ENCODE measurements around the gene STK24.

Gene STK24

GRCh38 chr13:98530217-98530616 lies 46.7 kb downstream of the STK24 start:
- no peaks in the 10 kb centered on the region for H3K9me3 ChIP-seq (ENCODE audit: severe bottlenecking)
- H3K27me3 ChIP-seq (ENCODE audit: insufficient read depth, low read depth, severe bottlenecking), result no peaks in the 10 kb centered on the region
- H3K36me3 ChIP-seq, result peaks cover 5% of the 10 kb centered on the region
- H3K27ac ChIP-seq, result peak overlapping the region; percentile 0
- no peak overlapping the region for H3K4me3 ChIP-seq (ENCODE audit: low read depth, low read length)
- DNase-seq, result no peak
- no peak for TF ChIP-seq CTCF (IDR thresholded peaks at IDR 0.05; ENCODE audit: low read depth, low read length)

GRCh38 chr13:98529171-98529570 lies 47.7 kb downstream of the STK24 start:
- Histone ChIP-seq H3K9me3 (ENCODE audit: severe bottlenecking) (no peaks in the 10 kb centered on the region), H3K4me3 (ENCODE audit: low read depth, low read length) (peak overlapping the region; percentile 9; the same call in 1 of the 2 replicates), H3K27me3 (ENCODE audit: insufficient read depth, low read depth, severe bottlenecking) (no peaks in the 10 kb centered on the region), H3K27ac (peak overlapping the region; percentile 20), H3K36me3 (peaks cover 5% of the 10 kb centered on the region)
- DNase-seq, result peak; percentile 94
- TF ChIP-seq CTCF (IDR thresholded peaks at IDR 0.05; ENCODE audit: low read depth, low read length), result no peak

- Histone ChIP-seq H3K27ac (peak overlapping the region; percentile 20), H3K27me3 (ENCODE audit: insufficient read depth, low read depth, severe bottlenecking) (no peaks in the 10 kb centered on the region), H3K36me3 (peaks cover 5% of the 10 kb centered on the region), H3K4me3 (ENCODE audit: low read depth, low read length) (peak overlapping the region; percentile 9; the same call in 1 of the 2 replicates), H3K9me3 (ENCODE audit: severe bottlenecking) (no peaks in the 10 kb centered on the region)
- no peak for DNase-seq
- no peak for TF ChIP-seq CTCF (IDR thresholded peaks at IDR 0.05; ENCODE audit: low read depth, low read length)
These were observed 48.2 kb downstream of the STK24 start for GRCh38 chr13:98528663-98529064.

GRCh38 chr13:98527526-98527925 lies 49.4 kb downstream of the STK24 start:
- no peak for DNase-seq
- no peak overlapping the region for H3K4me3 ChIP-seq (ENCODE audit: low read depth, low read length)
- no peaks in the 10 kb centered on the region for H3K27me3 ChIP-seq (ENCODE audit: insufficient read depth, low read depth, severe bottlenecking)
- H3K36me3 ChIP-seq, result peaks cover 5% of the 10 kb centered on the region
- H3K27ac ChIP-seq, result no peak overlapping the region
- no peaks in the 10 kb centered on the region for H3K9me3 ChIP-seq (ENCODE audit: severe bottlenecking)
- TF ChIP-seq CTCF (IDR thresholded peaks at IDR 0.05; ENCODE audit: low read depth, low read length), result no peak

GRCh38 chr13:98526182-98526512 lies 50.8 kb downstream of the STK24 start:
- H3K9me3 ChIP-seq (ENCODE audit: severe bottlenecking), result no peaks in the 10 kb centered on the region
- TF ChIP-seq CTCF (IDR thresholded peaks at IDR 0.05; ENCODE audit: low read depth, low read length), result no peak
- no peaks in the 10 kb centered on the region for H3K27me3 ChIP-seq (ENCODE audit: insufficient read depth, low read depth, severe bottlenecking)
- H3K27ac ChIP-seq, result no peak overlapping the region
- H3K4me3 ChIP-seq (ENCODE audit: low read depth, low read length), result no peak overlapping the region
- no peak for DNase-seq
- peaks cover 5% of the 10 kb centered on the region for H3K36me3 ChIP-seq

GRCh38 chr13:98525456-98526181 lies 51.3 kb downstream of the STK24 start:
- no peaks in the 10 kb centered on the region for H3K27me3 ChIP-seq (ENCODE audit: insufficient read depth, low read depth, severe bottlenecking)
- DNase-seq, result no peak
- no peak overlapping the region for H3K4me3 ChIP-seq (ENCODE audit: low read depth, low read length)
- no peak for TF ChIP-seq CTCF (IDR thresholded peaks at IDR 0.05; ENCODE audit: low read depth, low read length)
- no peaks in the 10 kb centered on the region for H3K9me3 ChIP-seq (ENCODE audit: severe bottlenecking)
- peaks cover 5% of the 10 kb centered on the region for H3K36me3 ChIP-seq
- H3K27ac ChIP-seq, result no peak overlapping the region
